ENCODE data around the gene GRPEL2. TPM values are rescaled to one million over a fixed set of nuclear protein-coding genes. Genes with fewer than 3 reads are reported as not detected.

Gene GRPEL2
- total and polyA plus RNA-seq, 2 experiments from 2014 or later = 7.6 to 19.6 TPM

GRCh38 chr5:149399775-149400174 is 54.5 kb downstream of the GRPEL2 start:
- no peaks in the 10 kb centered on the region for H4K20me1 ChIP-seq (ENCODE audit: insufficient read depth, poor library complexity, severe bottlenecking)
- H3K27ac ChIP-seq = peak overlapping the region; percentile 76
- H3K79me2 ChIP-seq = no peaks in the 10 kb centered on the region
- H3K9me3 ChIP-seq (ENCODE audit: low read depth) = no peaks in the 10 kb centered on the region
- H3K4me1 ChIP-seq (ENCODE audit: insufficient read depth) = peaks cover 21% of the 10 kb centered on the region
- no peaks in the 10 kb centered on the region for H3K27me3 ChIP-seq
- H3K36me3 ChIP-seq (replicated peaks; ENCODE audit: insufficient read depth, low read depth) = no peaks in the 10 kb centered on the region
- no peak overlapping the region for H2AFZ ChIP-seq
- TF ChIP-seq EZH2phosphoT487 (IDR thresholded peaks at IDR 0.05; ENCODE audit: low read depth, severe bottlenecking, unreplicated experiment) (no peak), CTCF (IDR thresholded peaks at IDR 0.05; ENCODE audit: poor library complexity) (no peak), EZH2 (IDR thresholded peaks at IDR 0.05; ENCODE audit: borderline replicate concordance) (no peak)
- H3K4me3 ChIP-seq = no peak overlapping the region
- no peak for DNase-seq (ENCODE audit: low spot score)
- H3K4me2 ChIP-seq = no peak overlapping the region
- H3K9me2 ChIP-seq (replicated peaks; ENCODE audit: insufficient read depth) = no peaks in the 10 kb centered on the region

- Histone ChIP-seq H3K9me3 (ENCODE audit: low read depth) (no peaks in the 10 kb centered on the region), H3K4me2 (no peak overlapping the region), H3K27me3 (no peaks in the 10 kb centered on the region), H3K36me3 (replicated peaks; ENCODE audit: insufficient read depth, low read depth) (no peaks in the 10 kb centered on the region), H2AFZ (no peak overlapping the region), H3K79me2 (no peaks in the 10 kb centered on the region), H3K9me2 (replicated peaks; ENCODE audit: insufficient read depth) (no peaks in the 10 kb centered on the region), H3K27ac (peak overlapping the region; percentile 76), H4K20me1 (ENCODE audit: insufficient read depth, poor library complexity, severe bottlenecking) (no peaks in the 10 kb centered on the region), H3K4me1 (ENCODE audit: insufficient read depth) (peaks cover 26% of the 10 kb centered on the region), H3K4me3 (no peak overlapping the region)
- DNase-seq (ENCODE audit: low spot score) = no peak
- TF ChIP-seq CTCF (IDR thresholded peaks at IDR 0.05; ENCODE audit: poor library complexity) (no peak), EZH2 (IDR thresholded peaks at IDR 0.05; ENCODE audit: borderline replicate concordance) (no peak), EZH2phosphoT487 (IDR thresholded peaks at IDR 0.05; ENCODE audit: low read depth, severe bottlenecking, unreplicated experiment) (no peak)
- WGBS (ENCODE audit: low lambda C conversion rate, missing lambda C conversion rate) = 39% methylated on average over 6 of the region's 6 CpGs
Measured at GRCh38 chr5:149400304-149400703, 55.0 kb downstream of the GRPEL2 start.

- Histone ChIP-seq H3K79me2 (no peaks in the 10 kb centered on the region), H3K9me2 (replicated peaks; ENCODE audit: insufficient read depth) (no peaks in the 10 kb centered on the region), H3K4me2 (no peak overlapping the region), H2AFZ (no peak overlapping the region), H4K20me1 (ENCODE audit: insufficient read depth, poor library complexity, severe bottlenecking) (no peaks in the 10 kb centered on the region), H3K4me1 (ENCODE audit: insufficient read depth) (peaks cover 34% of the 10 kb centered on the region), H3K4me3 (no peak overlapping the region), H3K36me3 (replicated peaks; ENCODE audit: insufficient read depth, low read depth) (no peaks in the 10 kb centered on the region), H3K27ac (no peak overlapping the region), H3K9me3 (ENCODE audit: low read depth) (no peaks in the 10 kb centered on the region), H3K27me3 (no peaks in the 10 kb centered on the region)
- no peak for DNase-seq (ENCODE audit: low spot score)
- TF ChIP-seq EZH2phosphoT487 (IDR thresholded peaks at IDR 0.05; ENCODE audit: low read depth, severe bottlenecking, unreplicated experiment) (no peak), EZH2 (IDR thresholded peaks at IDR 0.05; ENCODE audit: borderline replicate concordance) (no peak), CTCF (IDR thresholded peaks at IDR 0.05; ENCODE audit: poor library complexity) (no peak)
- 93% methylated on average over 2 of the region's 2 CpGs for WGBS (ENCODE audit: low lambda C conversion rate, missing lambda C conversion rate)
Measured at GRCh38 chr5:149401051-149401450, 55.8 kb downstream of the GRPEL2 start.

- no peaks in the 10 kb centered on the region for H4K20me1 ChIP-seq (ENCODE audit: insufficient read depth, poor library complexity, severe bottlenecking)
- H3K27ac ChIP-seq = no peak overlapping the region
- no peak overlapping the region for H2AFZ ChIP-seq
- DNase-seq (ENCODE audit: low spot score) = no peak
- peaks cover 39% of the 10 kb centered on the region for H3K4me1 ChIP-seq (ENCODE audit: insufficient read depth)
- no peak for TF ChIP-seq CTCF (IDR thresholded peaks at IDR 0.05; ENCODE audit: poor library complexity)
- TF ChIP-seq EZH2 (IDR thresholded peaks at IDR 0.05; ENCODE audit: borderline replicate concordance) = no peak
- TF ChIP-seq EZH2phosphoT487 (IDR thresholded peaks at IDR 0.05; ENCODE audit: low read depth, severe bottlenecking, unreplicated experiment) = no peak
- H3K27me3 ChIP-seq = no peaks in the 10 kb centered on the region
- H3K9me2 ChIP-seq (replicated peaks; ENCODE audit: insufficient read depth) = no peaks in the 10 kb centered on the region
- no peak overlapping the region for H3K4me3 ChIP-seq
- H3K4me2 ChIP-seq = no peak overlapping the region
- no peaks in the 10 kb centered on the region for H3K36me3 ChIP-seq (replicated peaks; ENCODE audit: insufficient read depth, low read depth)
- WGBS (ENCODE audit: low lambda C conversion rate, missing lambda C conversion rate) = 91% methylated on average over 3 of the region's 3 CpGs
- H3K79me2 ChIP-seq = no peaks in the 10 kb centered on the region
- H3K9me3 ChIP-seq (ENCODE audit: low read depth) = no peaks in the 10 kb centered on the region
Measured at GRCh38 chr5:149402291-149402690, 57.0 kb downstream of the GRPEL2 start.

Measured in hepatocyte (in vitro differentiated cells).